HEK293T (cell line): ENCODE measurements around the gene LHX4.

Experiments
- CTCF ChIA-PET: fragments of 350-600 bp; formaldehyde crosslinking; extraction: SDS; loops from one replicate; lab custom pipeline; 2021; ENCODE audit warnings: antibody characterized with exemption, inconsistent platforms; lab: Yijun Ruan, JAX
- POLR2A ChIA-PET: fragments of 350-600 bp; formaldehyde crosslinking; extraction: SDS; loops from one replicate; lab custom pipeline; 2020; ENCODE audit warnings: antibody characterized with exemption, inconsistent platforms; lab: Yijun Ruan, JAX
- DNase-seq: peaks from one replicate; pipeline ENCODE4 v3.0.0; 2012; ENCODE audit warnings: mixed read lengths; ENCODE audit errors: extremely low spot score
- ARNT ChIP-seq: fragments of 450-650 bp; IDR thresholded peaks from 2 replicates; pipeline ENCODE4 v1.6.1; 2017; ENCODE audit warnings: mild to moderate bottlenecking
- BHLHE40 ChIP-seq: fragments of 450-650 bp; IDR thresholded peaks from 2 replicates; pipeline ENCODE4 v1.6.1; 2016; ENCODE audit warnings: mild to moderate bottlenecking, moderate library complexity, borderline replicate concordance
- CTBP1 ChIP-seq: fragments of 450-650 bp; IDR thresholded peaks from 2 replicates; pipeline ENCODE4 v1.6.1; 2016; ENCODE audit warnings: borderline replicate concordance
- ELF4 ChIP-seq: fragments of 450-650 bp; IDR thresholded peaks from 2 replicates; pipeline ENCODE4 v1.6.1; 2017; ENCODE audit warnings: antibody characterized with exemption
- FOXA1 ChIP-seq: fragments of 450-650 bp; IDR thresholded peaks from 2 replicates; pipeline ENCODE4 v1.6.1; 2016; ENCODE audit warnings: mild to moderate bottlenecking
- FOXK2 ChIP-seq: fragments of 450-650 bp; IDR thresholded peaks from 2 replicates; pipeline ENCODE4 v1.6.1; 2016; ENCODE audit warnings: mild to moderate bottlenecking
- FOXM1 ChIP-seq: fragments of 450-650 bp; IDR thresholded peaks from 2 replicates; pipeline ENCODE4 v1.6.1; 2017; ENCODE audit warnings: mild to moderate bottlenecking, borderline replicate concordance
- HDGF ChIP-seq: fragments of 450-650 bp; IDR thresholded peaks from 2 replicates; pipeline ENCODE4 v1.6.1; 2017; ENCODE audit warnings: antibody characterized with exemption, borderline replicate concordance
- L3MBTL2 ChIP-seq: fragments of 450-650 bp; conservative IDR thresholded peaks from 2 replicates; pipeline ENCODE4 v1.6.1; 2016; ENCODE audit warnings: mild to moderate bottlenecking
- LEF1 ChIP-seq: fragments of 450-650 bp; IDR thresholded peaks from 2 replicates; pipeline ENCODE4 v1.6.1; 2017; ENCODE audit warnings: mild to moderate bottlenecking, borderline replicate concordance
- NFRKB ChIP-seq: fragments of 450-650 bp; IDR thresholded peaks from 2 replicates; pipeline ENCODE4 v1.6.1; 2016; ENCODE audit warnings: mild to moderate bottlenecking, moderate library complexity
- SP1 ChIP-seq: fragments of 450-650 bp; IDR thresholded peaks from 2 replicates; pipeline ENCODE4 v1.6.1; 2017
- SUZ12 ChIP-seq: fragments of 450-650 bp; IDR thresholded peaks from 2 replicates; pipeline ENCODE4 v1.6.1; 2016; ENCODE audit warnings: mild to moderate bottlenecking
- TARDBP ChIP-seq: fragments of 450-650 bp; IDR thresholded peaks from 2 replicates; pipeline ENCODE4 v1.6.1; 2016
- ZNF384 ChIP-seq: fragments of 450-650 bp; IDR thresholded peaks from 2 replicates; pipeline ENCODE4 v1.6.1; 2016
- TF ChIP-seq, protein P1 (sequence below): fragments of 450-650 bp; IDR thresholded peaks from 2 replicates; pipeline ENCODE4 v1.6.1; 2016

Gene LHX4

DNA sequence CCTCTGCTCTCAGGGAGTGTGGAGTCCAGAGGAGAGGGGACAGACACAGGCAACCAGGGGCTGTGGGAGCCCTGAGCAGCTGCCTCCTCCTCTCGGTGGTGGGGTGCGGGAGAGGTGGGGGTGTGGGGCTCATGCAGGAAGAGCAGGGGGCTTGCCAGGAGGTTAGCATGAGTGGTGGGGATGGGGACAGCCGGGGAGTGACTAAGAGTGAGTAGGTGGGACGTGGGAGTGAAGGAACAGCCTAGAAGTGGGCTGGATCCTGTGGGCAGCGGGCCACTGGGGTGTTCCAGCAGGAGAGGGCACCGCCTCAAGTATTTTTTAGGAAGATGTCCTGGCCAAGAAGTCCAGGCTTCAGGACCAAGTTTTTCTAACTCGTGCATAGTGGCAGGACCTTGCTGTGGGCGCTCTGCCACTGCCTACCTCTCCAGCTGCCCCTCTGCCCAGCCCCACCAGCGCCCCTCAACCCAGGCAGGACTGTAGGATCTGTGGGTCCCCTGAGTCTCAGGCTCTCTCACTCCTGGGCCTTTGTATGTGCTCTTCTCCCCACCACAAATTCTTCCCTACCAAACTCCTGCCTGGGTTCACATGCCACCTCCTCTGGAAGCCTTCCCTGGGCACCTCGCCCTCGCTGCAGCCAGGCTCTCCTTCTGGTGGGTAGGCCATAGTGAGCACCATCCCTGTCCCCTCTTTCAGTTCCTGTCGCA is 18.8 kb upstream of the LHX4 start:
- CTCF ChIA-PET = no interaction called here
- no peak for DNase-seq
- TF ChIP-seq HDGF (no peak), FOXA1 (no peak), CTBP1 (no peak), FOXK2 (no peak), ARNT (no peak), TARDBP (no peak), BHLHE40 (no peak), ELF4 (no peak), FOXM1 (no peak), SP1 (no peak), SUZ12 (no peak), L3MBTL2 (no peak)
- POLR2A ChIA-PET = no interaction called here

DNA sequence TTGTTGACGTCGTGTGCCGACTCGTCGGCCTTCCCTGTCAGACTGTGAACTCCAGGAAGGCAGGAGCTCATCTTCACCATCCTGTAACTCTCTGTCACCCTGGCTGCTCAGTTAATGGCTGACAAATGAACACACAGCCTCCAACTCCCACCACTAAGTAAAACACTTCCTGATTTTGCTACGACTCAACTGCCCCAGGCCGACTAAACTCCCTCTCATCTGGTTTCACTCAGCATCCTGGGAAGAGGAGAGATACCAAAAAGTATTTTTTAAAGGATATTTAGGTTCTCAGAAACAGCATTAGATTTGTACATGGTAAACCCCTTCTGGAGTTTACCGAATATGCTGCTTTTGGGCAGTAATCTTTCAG is 18.2 kb upstream of the LHX4 start:
- no peak for DNase-seq
- ChIA-PET CTCF (no interaction called here), POLR2A (no interaction called here)
- no peak for TF ChIP-seq L3MBTL2
- no peak for TF ChIP-seq SUZ12
- TF ChIP-seq ZNF384 = no peak
- no peak for TF ChIP-seq TARDBP
- no peak for TF ChIP-seq NFRKB
- TF ChIP-seq, protein P1, sequence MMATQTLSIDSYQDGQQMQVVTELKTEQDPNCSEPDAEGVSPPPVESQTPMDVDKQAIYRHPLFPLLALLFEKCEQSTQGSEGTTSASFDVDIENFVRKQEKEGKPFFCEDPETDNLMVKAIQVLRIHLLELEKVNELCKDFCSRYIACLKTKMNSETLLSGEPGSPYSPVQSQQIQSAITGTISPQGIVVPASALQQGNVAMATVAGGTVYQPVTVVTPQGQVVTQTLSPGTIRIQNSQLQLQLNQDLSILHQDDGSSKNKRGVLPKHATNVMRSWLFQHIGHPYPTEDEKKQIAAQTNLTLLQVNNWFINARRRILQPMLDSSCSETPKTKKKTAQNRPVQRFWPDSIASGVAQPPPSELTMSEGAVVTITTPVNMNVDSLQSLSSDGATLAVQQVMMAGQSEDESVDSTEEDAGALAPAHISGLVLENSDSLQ = no peak
- TF ChIP-seq ELF4 = no peak
- no peak for TF ChIP-seq FOXM1
- TF ChIP-seq FOXK2 = no peak
- TF ChIP-seq CTBP1 = no peak

DNA sequence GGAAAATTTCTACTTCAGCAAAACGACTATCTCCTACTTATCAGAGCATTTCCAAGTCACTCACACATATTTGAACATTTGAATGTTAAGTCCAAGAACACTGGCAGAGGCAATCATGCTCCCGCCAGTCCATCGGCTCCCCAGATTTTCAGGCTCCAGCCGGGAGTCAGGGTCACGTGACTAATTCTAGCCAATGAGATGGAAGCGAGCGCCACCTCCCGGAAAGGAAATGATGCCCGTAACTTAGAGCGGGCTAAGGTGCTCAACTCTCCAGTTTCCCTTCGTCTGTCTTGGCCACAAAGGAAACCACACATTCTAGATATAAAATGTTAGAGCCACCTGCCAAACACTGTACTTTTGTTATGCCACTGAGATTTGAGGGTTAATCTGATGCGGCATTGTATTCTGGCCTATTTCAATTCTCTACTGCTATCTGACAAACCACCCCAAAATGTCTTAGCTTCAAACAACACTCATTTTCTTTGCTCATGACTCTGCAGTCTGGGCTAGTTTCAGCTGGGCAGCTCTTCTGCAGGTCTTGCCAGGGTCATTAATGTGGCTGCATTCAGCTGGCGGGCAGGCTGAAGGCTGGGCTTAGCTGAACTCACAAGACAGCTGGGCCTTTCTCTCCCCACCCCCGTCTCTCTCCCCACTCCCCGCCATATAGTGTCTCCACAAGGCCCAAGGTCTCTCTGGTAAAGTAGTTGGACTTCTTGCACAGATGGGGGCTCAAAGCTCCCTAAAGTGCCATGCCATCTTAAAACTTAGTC is 16.5 kb upstream of the LHX4 start:
- ChIA-PET POLR2A (no interaction called here), CTCF (no interaction called here)
- TF ChIP-seq CTBP1 (no peak), LEF1 (no peak), FOXM1 (no peak), TARDBP (no peak), HDGF (no peak), SP1 (no peak), SUZ12 (no peak), FOXK2 (no peak), FOXA1 (no peak), BHLHE40 (no peak), ZNF384 (no peak), ARNT (no peak), NFRKB (no peak), L3MBTL2 (no peak), ELF4 (no peak)
- TF ChIP-seq, protein P1 = no peak
- no peak for DNase-seq

DNA sequence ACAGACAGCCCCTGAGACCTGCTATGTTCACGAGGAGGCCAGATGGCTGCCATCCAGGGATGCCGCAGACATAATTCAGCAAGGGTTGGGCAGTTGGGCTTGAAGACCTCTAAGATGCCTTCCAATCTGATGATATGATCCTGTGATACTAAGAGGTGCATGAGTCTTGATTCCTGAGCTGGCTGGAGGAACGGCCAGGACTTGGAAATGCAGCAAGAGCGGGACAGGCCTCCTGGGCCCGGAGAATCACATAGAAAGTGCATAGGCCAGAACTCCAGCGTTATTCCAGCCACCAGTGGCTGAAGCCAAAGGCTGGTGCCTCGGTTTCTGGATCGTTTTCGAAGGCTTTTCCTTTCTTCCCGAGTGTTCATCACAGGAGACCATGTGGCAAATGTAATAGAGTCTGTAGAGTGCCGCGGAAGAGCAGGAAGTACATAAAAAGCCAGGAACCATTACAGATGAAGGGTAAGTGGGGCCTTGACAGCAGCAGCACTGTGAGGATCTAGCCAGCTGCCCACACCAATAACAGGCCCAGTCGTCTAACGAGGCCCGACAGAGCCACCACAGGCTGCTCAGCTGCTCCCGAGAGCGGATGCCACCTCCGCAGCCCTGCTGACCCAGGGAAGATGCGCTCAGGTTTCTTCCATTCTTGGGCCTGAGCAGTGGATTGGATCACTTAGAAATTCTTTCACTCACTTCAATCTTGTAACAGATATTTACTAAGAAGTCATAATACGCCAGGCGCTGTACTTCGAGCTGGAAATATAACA is 14.0 kb upstream of the LHX4 start:
- ChIA-PET POLR2A (no interaction called here), CTCF (no interaction called here)
- no peak for DNase-seq

More for the DNA sequence above, 14.0 kb upstream of the LHX4 start:
- TF ChIP-seq NFRKB (no peak), BHLHE40 (no peak), FOXA1 (no peak), LEF1 (no peak), SUZ12 (no peak), SP1 (no peak), CTBP1 (no peak), TARDBP (no peak), L3MBTL2 (no peak), ZNF384 (no peak), FOXM1 (no peak), ARNT (no peak), HDGF (no peak), FOXK2 (no peak)
- TF ChIP-seq, protein P1 = no peak
